IMR-90 (cell line): ENCODE data around the gene SFSWAP.

ENCODE experiments used
- BHLHE40 ChIP-seq: fragments of 150-350 bp; IDR thresholded peaks from 2 replicates; pipeline ENCODE4 v1.6.1; 2016; ENCODE audit warnings: mild to moderate bottlenecking, low read depth, low read length
- CHD1 ChIP-seq: IDR thresholded peaks from 2 replicates; pipeline ENCODE4 v1.6.1; 2012; ENCODE audit warnings: low read depth, low read length, improper control_type of control experiment
- CTCF ChIP-seq: conservative IDR thresholded peaks from 2 replicates; pipeline ENCODE4 v1.5.1; 2012; ENCODE audit warnings: mild to moderate bottlenecking, low read depth, low read length, improper control_type of control experiment
- MAFK ChIP-seq: IDR thresholded peaks from 2 replicates; pipeline ENCODE4 v1.6.1; 2012; ENCODE audit warnings: low read depth, low read length, improper control_type of control experiment
- MAZ ChIP-seq: IDR thresholded peaks from 2 replicates; pipeline ENCODE4 v1.6.1; 2012; ENCODE audit warnings: low read depth, mild to moderate bottlenecking, low read length, improper control_type of control experiment, moderate library complexity, borderline replicate concordance
- MXI1 ChIP-seq: IDR thresholded peaks from 2 replicates; pipeline ENCODE4 v1.6.1; 2012; ENCODE audit warnings: low read depth, mild to moderate bottlenecking, low read length, moderate library complexity, borderline replicate concordance
- POLR2A ChIP-seq: IDR thresholded peaks from 2 replicates; pipeline ENCODE4 v1.6.1; 2012; ENCODE audit warnings: mild to moderate bottlenecking, low read depth, low read length
- RAD21 ChIP-seq: IDR thresholded peaks from 2 replicates; pipeline ENCODE4 v1.6.1; 2012; ENCODE audit warnings: low read length, improper control_type of control experiment
- SMC3 ChIP-seq: fragments of 150-350 bp; IDR thresholded peaks from 2 replicates; pipeline ENCODE4 v1.6.1; 2016; ENCODE audit warnings: low read depth, mild to moderate bottlenecking, antibody characterized with exemption, low read length, moderate library complexity
- TF ChIP-seq, protein P1 (sequence below): fragments of 150-350 bp; IDR thresholded peaks from 2 replicates; pipeline ENCODE4 v1.6.1; 2016; ENCODE audit warnings: low read depth, mild to moderate bottlenecking, low read length, moderate library complexity, borderline replicate concordance
- TF ChIP-seq, protein P2 (sequence below): fragments of 150-350 bp; IDR thresholded peaks from 2 replicates; pipeline ENCODE4 v1.6.1; 2017; ENCODE audit warnings: mild to moderate bottlenecking, antibody characterized with exemption, low read length, low read depth

- no peak for TF ChIP-seq MXI1
- TF ChIP-seq CTCF, result no peak
- no peak for TF ChIP-seq MAZ
- no peak for TF ChIP-seq POLR2A
- TF ChIP-seq CHD1, result no peak
- TF ChIP-seq BHLHE40, result no peak
- TF ChIP-seq SMC3, result no peak
- no peak for TF ChIP-seq RAD21
- TF ChIP-seq, protein P1, sequence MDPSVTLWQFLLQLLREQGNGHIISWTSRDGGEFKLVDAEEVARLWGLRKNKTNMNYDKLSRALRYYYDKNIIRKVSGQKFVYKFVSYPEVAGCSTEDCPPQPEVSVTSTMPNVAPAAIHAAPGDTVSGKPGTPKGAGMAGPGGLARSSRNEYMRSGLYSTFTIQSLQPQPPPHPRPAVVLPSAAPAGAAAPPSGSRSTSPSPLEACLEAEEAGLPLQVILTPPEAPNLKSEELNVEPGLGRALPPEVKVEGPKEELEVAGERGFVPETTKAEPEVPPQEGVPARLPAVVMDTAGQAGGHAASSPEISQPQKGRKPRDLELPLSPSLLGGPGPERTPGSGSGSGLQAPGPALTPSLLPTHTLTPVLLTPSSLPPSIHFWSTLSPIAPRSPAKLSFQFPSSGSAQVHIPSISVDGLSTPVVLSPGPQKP, result no peak
- TF ChIP-seq, protein P2, sequence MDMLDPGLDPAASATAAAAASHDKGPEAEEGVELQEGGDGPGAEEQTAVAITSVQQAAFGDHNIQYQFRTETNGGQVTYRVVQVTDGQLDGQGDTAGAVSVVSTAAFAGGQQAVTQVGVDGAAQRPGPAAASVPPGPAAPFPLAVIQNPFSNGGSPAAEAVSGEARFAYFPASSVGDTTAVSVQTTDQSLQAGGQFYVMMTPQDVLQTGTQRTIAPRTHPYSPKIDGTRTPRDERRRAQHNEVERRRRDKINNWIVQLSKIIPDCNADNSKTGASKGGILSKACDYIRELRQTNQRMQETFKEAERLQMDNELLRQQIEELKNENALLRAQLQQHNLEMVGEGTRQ, result no peak
- no peak for TF ChIP-seq MAFK
These were observed 117.9 kb downstream of the SFSWAP start for GRCh38 chr12:131828671-131829355.
